ENCODE results near the gene RPUSD1. TPM values are rescaled to one million over a fixed set of nuclear protein-coding genes. Genes with fewer than 3 reads are reported as not detected.

The RPUSD1 gene
- polyA plus RNA-seq, 1 donor from 2014 or later = 39.5 TPM

DNA sequence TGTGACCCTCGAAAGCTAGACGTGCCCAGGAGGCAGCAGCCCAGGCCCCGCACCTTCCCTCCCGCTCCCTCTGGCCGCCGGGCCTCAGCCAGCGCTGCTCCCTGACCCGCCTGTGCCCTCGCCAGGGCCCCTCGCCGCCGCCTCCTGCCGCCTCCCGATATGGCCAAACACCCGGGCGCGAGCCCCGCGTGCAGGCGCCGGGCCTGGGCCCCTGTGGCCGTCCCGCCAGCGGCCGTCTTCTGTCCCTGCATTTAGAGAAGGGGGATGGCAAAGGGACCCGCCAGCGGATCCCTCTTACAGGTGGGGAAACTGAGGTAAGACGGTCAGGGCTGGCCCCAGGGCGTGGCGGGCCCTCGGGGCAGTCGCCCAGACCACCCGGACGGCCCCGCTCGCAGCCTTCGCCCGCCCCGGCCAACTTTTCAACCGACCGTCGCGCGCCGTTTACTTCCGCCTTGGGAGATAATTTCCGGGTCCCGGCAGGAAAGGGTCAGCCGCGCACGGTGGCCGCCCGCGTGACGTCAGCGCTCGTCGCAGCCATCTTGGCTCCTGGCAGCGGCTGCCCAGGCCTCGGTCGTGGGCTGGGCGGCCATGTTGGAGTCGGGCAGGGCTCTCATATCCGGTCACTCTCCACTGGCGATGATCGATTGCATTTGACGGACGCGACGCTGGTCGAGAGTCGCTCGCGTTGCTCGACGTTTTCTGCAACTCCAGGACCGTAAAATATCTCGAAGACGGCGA, 19.3 kb upstream of the RPUSD1 start:
- H3K27ac Mint-ChIP-seq = peak overlapping the region; percentile 71 to 98 (median 92)
- H3K36me3 Mint-ChIP-seq = peaks cover 2% of the 10 kb centered on the region
- H3K27me3 Mint-ChIP-seq = peaks cover 14% of the 10 kb centered on the region
- H3K4me3 Mint-ChIP-seq = peak overlapping the region; percentile 92 to 98 (median 96)
- peaks cover 0 to 2% (median 0%) of the 10 kb centered on the region in 3 donors for H3K9me3 Mint-ChIP-seq
- peaks cover 3 to 9% (median 4%) of the 10 kb centered on the region in 3 donors for H3K4me1 Mint-ChIP-seq

DNA sequence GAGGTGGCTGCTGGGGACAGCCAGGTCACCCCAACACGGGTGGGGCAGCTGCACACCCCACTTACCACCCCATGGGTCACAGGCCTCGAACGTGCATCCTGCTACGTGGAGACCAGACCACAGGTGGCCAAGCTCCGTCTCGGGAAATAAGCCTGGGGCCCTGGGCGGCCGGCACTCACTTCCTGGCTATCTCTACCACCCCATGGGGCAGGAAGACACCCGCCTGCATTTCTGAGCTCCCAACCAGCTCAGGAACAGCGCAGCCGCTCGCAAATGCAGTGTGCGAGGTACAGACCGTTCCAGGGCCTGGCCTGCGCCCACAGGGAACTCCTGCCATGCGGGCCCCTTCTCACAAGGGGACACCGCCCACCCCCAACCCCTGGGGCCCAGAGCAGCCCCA, 17.3 kb upstream of the RPUSD1 start:
- H3K9me3 Mint-ChIP-seq = no peaks in the 10 kb centered on the region
- H3K27ac Mint-ChIP-seq = no peak overlapping the region
- H3K36me3 Mint-ChIP-seq = peaks cover 2% of the 10 kb centered on the region
- peaks cover 5% of the 10 kb centered on the region for H3K27me3 Mint-ChIP-seq
- H3K4me3 Mint-ChIP-seq = no peak overlapping the region
- H3K4me1 Mint-ChIP-seq = peaks cover 3 to 9% (median 4%) of the 10 kb centered on the region in 3 donors

DNA sequence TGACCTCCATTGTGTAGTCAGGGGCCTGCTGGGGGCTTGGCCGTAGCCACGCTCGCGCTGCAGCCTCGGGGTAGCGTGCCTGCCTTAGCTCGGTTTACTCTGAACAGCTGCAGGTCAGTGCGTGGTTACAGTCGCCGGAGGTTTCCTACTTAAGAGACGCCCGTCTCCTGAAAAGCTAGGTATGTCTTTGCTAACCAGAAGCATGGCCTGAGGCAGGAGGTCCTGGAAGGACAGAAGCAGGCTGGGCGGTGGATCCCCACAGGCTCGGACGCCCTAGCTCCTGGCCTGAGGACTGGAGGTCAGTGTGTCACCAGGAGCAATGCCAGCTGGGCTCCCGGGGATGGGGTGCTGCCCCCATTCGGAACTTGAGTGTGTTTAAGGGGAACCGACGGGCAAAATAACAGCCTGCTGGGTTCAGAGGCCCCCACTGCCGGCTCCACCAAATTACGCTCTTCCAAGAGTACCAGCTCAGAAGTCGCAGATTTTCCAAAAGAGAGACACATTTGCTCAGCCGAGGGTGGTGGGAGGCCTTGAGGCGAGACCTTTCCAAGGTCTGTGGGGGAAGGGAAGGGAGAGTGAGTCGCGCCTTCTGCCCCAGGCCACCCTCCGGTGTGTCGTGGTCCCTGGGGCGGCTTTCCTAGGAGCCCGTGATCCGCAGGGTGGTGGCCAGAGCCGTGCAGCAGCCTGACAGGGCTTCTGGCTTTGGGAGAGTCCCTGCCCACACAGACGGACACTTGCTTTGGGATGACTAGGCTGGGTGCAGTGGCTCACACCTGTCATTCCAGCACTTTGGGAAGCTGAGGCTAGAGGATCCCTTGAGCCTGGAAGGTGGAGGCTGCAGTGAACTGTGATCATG, 16.2 kb upstream of the RPUSD1 start:
- Mint-ChIP-seq H3K36me3 (peaks cover 2% of the 10 kb centered on the region), H3K27me3 (peaks cover 3% of the 10 kb centered on the region), H3K4me1 (peaks cover 3 to 6% (median 4%) of the 10 kb centered on the region in 3 donors), H3K9me3 (no peaks in the 10 kb centered on the region), H3K27ac (no peak overlapping the region), H3K4me3 (peak overlapping the region in 1 of 4 donors; percentile 45)

DNA sequence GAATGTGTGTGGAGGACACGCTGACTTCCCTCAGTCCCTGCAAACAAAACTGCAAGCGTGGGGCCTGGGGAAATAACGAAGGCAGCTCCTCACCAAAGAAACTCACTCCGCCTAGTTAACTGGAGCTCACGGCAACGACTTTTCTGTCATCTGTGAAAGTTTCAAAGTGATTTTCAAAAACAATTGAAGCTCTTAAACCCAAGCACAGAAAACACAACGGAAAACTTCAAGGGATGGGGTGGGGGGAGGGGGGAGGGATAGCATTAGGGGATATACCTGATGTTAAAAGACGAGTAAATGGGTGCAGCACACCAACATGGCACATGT, 15.5 kb upstream of the RPUSD1 start:
- peaks cover 3% of the 10 kb centered on the region for H3K27me3 Mint-ChIP-seq
- H3K9me3 Mint-ChIP-seq = no peaks in the 10 kb centered on the region
- H3K4me1 Mint-ChIP-seq = peaks cover 3 to 6% (median 4%) of the 10 kb centered on the region in 3 donors
- no peak overlapping the region for H3K27ac Mint-ChIP-seq
- H3K36me3 Mint-ChIP-seq = peaks cover 2% of the 10 kb centered on the region
- H3K4me3 Mint-ChIP-seq = no peak overlapping the region

DNA sequence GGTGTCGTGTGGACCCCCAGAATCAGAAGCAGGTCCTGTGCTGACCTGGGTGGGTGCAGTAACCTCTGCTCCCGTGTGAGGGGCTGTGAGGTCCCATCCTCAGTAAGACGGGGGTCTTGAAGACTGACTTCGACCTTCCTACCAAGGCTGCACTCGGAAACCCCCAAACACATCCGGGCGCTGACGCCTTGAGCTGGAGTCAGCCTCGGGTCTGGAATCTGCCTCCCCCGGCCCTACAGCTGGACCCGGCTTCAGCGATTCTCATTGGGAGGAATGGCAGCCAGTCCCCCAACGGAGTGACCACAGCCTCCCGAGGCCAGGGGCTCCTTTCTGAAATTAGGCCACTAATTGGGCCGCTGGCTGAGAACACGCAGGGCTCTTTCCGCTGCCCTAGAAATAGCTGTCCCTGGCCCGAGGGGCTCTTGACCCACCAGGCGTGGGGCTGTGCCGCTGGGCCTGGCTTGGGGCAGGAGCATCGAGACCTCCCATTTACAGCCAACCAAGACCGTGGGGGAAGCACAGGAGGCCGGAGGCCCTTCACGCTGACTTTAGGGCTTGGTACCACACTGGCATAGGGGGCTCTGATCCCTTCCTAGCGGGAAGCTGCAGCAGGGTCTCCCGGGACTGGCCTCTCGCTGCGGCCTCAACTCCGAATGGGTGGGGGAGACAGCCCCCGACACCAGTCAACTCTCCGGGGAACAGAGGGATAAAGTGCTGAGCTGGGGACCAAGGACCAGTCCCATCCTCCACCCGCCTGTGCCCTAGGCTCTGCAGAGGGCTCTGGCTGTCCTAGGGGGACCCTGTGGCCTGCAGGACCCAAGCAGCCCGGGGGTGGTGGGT, 15.0 kb upstream of the RPUSD1 start:
- peaks cover 8% of the 10 kb centered on the region for H3K27me3 Mint-ChIP-seq
- H3K4me3 Mint-ChIP-seq = no peak overlapping the region
- no peaks in the 10 kb centered on the region for H3K9me3 Mint-ChIP-seq

DNA sequence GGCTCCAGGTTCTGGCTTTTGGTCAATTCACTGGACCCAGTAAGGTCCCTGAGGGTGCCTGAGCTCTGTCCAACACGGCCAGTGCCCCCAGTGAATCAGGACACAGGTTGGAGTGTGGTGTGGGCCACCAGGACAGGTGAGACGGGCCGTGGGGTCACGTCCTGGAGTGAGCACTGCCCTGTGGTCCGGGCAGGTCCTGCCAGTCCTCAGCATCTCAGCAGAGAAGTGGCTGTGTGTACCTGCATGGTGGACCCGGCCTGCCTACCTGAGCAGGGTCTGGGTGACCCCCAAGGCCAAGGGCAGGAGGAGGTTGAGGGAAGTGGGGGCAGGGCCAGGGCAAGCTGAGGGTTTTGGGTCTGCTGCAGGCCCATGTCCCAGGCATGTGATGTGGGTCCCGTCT, 14.3 kb upstream of the RPUSD1 start:
- H3K4me3 Mint-ChIP-seq = no peak overlapping the region
- H3K36me3 Mint-ChIP-seq = no peaks in the 10 kb centered on the region
- H3K4me1 Mint-ChIP-seq = no peaks in the 10 kb centered on the region
- peaks cover 8% of the 10 kb centered on the region for H3K27me3 Mint-ChIP-seq
- H3K27ac Mint-ChIP-seq = no peak overlapping the region
- no peaks in the 10 kb centered on the region for H3K9me3 Mint-ChIP-seq

More for the DNA sequence above, 15.0 kb upstream of the RPUSD1 start:
- Mint-ChIP-seq H3K27ac (no peak overlapping the region), H3K4me1 (peaks cover 3 to 4% (median 4%) of the 10 kb centered on the region in 3 donors), H3K36me3 (peaks cover 2% of the 10 kb centered on the region)

DNA sequence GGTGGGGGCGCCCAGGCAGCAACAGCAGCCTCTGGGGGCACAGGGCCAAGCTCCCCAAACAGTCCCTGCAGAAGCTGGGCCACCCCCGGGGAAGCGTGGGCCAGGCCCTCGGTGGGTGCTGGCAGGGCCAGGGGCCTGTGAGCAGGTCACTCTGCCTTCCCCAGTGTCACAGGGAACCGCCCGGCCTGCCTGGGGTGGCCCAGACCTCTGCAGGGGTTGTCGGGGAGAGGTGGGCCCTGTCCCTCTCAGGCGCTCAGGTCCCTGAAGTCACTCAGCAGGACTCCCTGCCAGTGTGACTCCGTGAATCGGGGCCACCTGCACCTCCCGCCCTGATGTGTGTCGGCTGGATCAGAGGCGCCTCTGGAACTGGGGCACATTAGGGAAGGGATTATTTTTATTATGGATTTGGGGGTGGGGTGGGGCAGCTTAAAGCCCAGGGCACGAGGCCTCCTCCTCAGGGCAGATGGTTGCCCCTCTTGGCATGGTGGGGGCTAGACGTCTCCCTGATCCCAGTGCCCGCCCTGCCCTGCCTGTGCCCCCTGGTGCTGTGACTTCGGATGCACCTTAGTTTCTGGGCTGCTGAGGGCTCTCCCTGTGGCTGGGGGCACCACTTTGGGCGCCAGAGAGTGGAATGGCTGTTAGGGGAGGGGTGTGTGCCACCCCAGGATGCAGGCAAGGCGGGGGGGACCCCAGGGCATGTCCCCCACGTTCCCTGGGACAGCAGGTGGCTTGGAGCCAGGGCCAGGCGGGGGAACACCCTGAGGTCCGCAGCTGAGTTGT, 13.6 kb upstream of the RPUSD1 start:
- H3K36me3 Mint-ChIP-seq = no peaks in the 10 kb centered on the region

DNA sequence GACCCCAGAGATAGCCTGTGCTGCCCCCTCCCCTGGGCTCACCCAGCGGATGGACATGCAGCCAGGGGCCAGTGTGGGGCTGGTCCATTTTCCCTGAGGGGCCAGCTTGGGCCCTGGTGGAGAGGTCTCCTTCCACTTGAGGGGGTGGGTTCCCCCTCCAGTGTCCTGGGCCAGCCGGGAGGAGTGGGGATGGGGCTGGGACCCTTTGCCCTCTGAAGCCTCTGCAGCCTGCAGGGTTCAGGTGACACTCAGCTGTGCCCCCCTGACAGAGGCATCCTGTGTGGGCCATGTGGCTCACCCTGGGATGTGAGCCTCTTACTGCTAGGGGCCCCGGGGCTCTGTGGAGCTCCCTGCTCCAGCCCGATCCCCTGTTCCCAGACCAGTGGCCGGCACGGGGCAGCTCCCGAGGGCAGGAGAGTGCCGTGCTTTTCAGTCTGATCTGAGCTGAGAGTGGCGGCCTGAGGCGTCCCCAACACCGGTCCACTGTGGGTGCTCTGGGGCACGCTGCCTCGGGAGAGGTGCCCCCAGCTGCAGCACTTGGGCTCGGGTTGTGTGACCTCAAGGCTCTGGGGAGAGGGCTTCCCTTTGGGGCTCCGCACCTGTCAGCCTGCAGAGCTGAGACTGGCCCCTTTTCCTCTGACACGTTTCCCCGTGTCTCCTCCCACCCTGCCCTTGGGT, 12.8 kb upstream of the RPUSD1 start:
- Mint-ChIP-seq H3K9me3 (no peaks in the 10 kb centered on the region), H3K4me3 (no peak overlapping the region), H3K27me3 (peaks cover 8% of the 10 kb centered on the region), H3K27ac (no peak overlapping the region), H3K4me1 (no peaks in the 10 kb centered on the region), H3K36me3 (no peaks in the 10 kb centered on the region)

More for the DNA sequence above, 13.6 kb upstream of the RPUSD1 start:
- no peak overlapping the region for H3K27ac Mint-ChIP-seq
- peaks cover 8% of the 10 kb centered on the region for H3K27me3 Mint-ChIP-seq
- H3K9me3 Mint-ChIP-seq = no peaks in the 10 kb centered on the region
- H3K4me1 Mint-ChIP-seq = no peaks in the 10 kb centered on the region
- H3K4me3 Mint-ChIP-seq = no peak overlapping the region

DNA sequence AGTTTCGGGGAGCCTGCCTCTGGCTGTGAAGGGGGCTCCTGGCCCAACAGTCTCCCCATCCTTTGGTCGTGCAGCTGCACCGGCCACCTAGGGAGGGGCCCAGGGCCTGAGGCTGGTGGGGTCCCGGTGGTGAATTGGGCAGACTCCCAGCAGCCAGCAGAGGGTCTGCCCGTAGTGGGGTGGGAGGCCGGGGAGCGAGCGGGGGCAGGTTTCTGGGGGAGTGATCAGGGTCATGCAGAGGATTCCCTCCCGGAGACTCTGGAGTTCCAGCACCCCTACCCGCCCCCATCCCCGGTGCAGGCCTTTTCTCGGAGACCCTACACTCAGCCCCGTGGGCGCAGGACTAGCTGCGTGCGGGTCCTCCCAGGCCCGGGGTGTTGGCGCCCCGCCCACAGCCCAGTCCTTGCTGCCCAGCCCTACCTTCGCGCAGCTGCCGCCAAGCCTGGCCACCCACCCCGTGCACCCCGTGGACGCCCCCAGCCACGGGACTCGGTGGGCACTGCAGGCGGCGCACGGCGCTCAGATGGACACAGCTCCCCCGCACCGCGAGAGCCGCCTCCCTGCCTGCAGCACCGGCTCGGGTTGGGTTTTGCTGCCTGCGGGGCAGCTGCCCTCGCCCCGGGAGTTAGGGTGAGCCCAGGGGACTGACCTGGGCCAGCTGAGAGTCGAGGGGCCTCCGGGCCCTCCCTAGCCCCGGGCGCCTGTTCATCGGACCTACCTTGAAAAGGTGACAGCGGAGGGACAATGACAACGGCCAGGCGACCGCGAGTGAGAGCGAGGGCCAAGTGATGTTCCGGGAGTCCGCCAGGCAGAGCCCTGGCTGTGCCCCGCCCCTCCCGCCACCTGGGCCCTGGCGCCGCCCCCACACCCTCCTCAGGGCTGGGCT, 12.0 kb upstream of the RPUSD1 start, which contains the start of gene GNG13:
Gene GNG13, minus strand, starts transcription at position 787 of the 886 bp plus-strand sequence. CDS start 1,657 bp downstream, outside the sequence.
- Mint-ChIP-seq H3K27me3 (peaks cover 8% of the 10 kb centered on the region), H3K27ac (no peak within 1 kb of the TSS), H3K4me3 (no peak within 1 kb of the TSS), H3K4me1 (no peaks in the 10 kb centered on the region), H3K36me3 (no peaks in the 10 kb centered on the region), H3K9me3 (no peaks in the 10 kb centered on the region)

DNA sequence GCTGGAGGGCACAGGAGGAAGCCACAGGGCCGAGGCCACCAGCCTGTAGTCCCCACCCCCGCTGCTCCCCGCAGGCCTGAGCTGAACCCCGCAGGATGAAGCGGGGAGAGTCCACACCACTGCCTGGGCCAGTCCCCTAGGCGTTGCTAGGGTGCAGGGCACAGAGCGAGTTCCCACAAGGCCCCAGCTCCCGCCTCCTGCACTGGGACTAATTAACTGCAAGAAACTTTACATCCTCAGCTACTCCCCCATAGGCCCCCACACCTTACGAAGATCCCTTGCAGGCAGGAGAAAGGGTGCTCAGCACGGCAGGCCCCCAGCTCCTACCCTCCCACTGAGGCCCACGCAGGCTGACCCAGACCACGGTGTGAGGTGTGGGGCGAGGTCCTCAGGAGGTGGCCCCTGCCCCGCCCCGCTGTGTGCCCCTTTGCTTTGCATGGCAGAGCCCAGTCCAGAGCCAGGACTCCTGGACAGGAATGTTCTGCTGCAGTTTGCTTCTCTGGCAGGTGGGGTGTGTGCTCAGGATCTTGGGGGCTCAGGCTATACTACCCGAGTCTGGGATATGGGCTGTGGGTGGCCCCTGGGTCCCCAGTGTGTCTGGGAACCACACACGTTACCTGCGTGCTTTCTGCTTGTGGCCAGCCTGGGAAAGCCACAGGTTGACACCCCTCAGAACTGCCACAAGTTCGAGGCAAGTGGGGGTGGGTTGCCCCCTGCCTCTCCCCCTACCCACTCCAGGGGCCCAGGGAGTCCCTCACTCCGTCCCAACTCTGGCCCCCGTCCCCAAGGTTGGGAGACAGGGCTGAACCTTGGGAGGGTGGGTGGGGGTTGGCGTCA, 11.1 kb upstream of the RPUSD1 start:
- H3K27ac Mint-ChIP-seq = peak overlapping the region in 1 of 3 donors; percentile 25
- peaks cover 8% of the 10 kb centered on the region for H3K27me3 Mint-ChIP-seq
- H3K9me3 Mint-ChIP-seq = no peaks in the 10 kb centered on the region
- H3K36me3 Mint-ChIP-seq = no peaks in the 10 kb centered on the region
- H3K4me1 Mint-ChIP-seq = no peaks in the 10 kb centered on the region
- no peak overlapping the region for H3K4me3 Mint-ChIP-seq

DNA sequence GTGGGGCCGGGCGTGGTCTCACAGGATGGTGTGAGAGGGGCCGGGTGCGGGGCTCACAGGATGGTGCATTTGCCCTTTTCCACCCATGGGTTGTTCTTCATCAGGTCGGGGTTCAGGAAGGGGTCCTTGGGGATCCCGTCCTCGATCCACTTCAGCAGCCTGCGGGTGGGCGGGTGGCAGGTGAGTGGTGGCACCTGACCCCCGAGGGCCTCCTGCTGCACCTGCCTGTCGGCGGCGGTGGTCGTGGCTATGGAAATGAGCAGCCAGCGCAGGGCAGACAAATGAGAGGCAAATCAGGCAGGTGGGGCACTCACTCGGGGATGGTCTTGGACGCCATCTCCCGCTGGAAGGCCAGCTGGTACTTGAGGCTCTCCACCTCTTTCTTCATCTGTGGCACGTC, 10.5 kb upstream of the RPUSD1 start:
- Mint-ChIP-seq H3K36me3 (no peaks in the 10 kb centered on the region), H3K27ac (peak overlapping the region in 1 of 3 donors; percentile 25), H3K4me1 (no peaks in the 10 kb centered on the region), H3K9me3 (no peaks in the 10 kb centered on the region), H3K4me3 (peak overlapping the region in 1 of 4 donors; percentile 17), H3K27me3 (peaks cover 8% of the 10 kb centered on the region)

DNA sequence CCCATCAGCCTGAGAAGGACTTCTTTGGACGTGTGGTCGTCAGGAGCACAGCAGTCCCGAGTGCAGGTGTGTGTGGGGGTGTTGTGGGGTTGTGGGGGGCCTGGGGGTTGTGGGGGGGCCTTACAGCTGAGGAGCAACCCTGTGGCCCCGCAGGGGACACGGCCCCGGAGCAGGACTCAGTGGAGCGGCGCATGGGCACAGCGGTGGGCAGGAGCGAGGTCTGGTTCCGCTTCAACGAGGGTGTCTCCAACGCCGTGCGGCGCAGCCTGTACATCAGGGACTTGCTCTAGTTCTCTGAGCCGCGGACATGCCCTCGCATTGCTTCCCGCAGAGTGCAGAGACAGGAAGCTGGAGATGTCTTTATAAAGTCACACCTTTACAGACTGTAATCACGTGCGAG, 9.5 kb upstream of the RPUSD1 start:
- Mint-ChIP-seq H3K27me3 (peaks cover 8% of the 10 kb centered on the region), H3K9me3 (no peaks in the 10 kb centered on the region), H3K36me3 (no peaks in the 10 kb centered on the region), H3K27ac (no peak overlapping the region), H3K4me3 (peak overlapping the region in 1 of 4 donors; percentile 27), H3K4me1 (no peaks in the 10 kb centered on the region)

Data from IgD-negative memory B cell (primary cell).